ENCODE results near the gene IL16. TPM values are rescaled to one million over a fixed set of nuclear protein-coding genes. Genes with fewer than 3 reads are reported as not detected.

Gene IL16
- total and polyA plus RNA-seq, 2 donors (not counting 1 experiment from before 2014, with no cell fraction given): 181 to 287 TPM

DNA sequence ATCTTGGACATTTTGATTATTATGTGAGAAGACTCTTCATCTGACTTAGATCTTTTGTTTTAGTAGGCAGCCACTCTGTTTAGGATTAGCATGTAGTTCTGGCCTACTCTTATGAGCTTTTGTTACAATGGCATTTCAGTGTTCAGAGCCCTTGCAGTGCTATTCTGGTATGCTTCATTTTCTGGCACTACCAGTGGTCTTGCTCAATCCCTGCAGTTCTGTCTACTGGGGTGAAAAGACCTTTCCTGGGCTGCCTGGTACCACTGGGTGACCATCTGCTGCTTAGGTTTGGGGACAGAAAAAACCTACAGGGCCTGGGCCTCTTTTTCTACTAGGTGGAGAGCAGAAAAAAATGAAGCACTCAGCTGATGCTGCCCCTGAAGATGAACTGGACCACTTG is 42.5 kb downstream of the IL16 start:
- H3K36me3 ChIP-seq (replicated peaks in 1 of 2; ENCODE audit: control extremely low read depth in 1 of 2, control insufficient read depth in 1 of 2, extremely low read depth in 1 of 2, insufficient read depth in 2 of 2, low read length in 1 of 2): no peaks in the 10 kb centered on the region
- Mint-ChIP-seq H3K4me1 (no peaks in the 10 kb centered on the region), H3K27ac (no peak overlapping the region), H3K27me3 (no peaks in the 10 kb centered on the region), H3K9me3 (ENCODE audit: insufficient read depth) (peaks cover 4% of the 10 kb centered on the region), H3K4me3 (no peak overlapping the region)
- no peaks in the 10 kb centered on the region for H3K27me3 ChIP-seq (replicated peaks in 1 of 4; ENCODE audit: control extremely low read depth in 1 of 4, control insufficient read depth in 3 of 4, insufficient read depth in 4 of 4, low read length in 3 of 4)
- H3K9ac ChIP-seq (ENCODE audit: low read length): no peak overlapping the region
- ChIA-PET CTCF (no interaction called here), POLR2A (no interaction called here)
- no peak overlapping the region for H2AFZ ChIP-seq (ENCODE audit: insufficient read depth, low read depth, low read length, poor library complexity, severe bottlenecking)
- H3K9me3 ChIP-seq (ENCODE audit: control extremely low read depth in 1 of 3, control insufficient read depth in 2 of 3, insufficient read depth in 1 of 3, low read length in 2 of 3): peaks cover 0 to 15% (median 5%) of the 10 kb centered on the region in 3 donors
- TF ChIP-seq, protein P1, sequence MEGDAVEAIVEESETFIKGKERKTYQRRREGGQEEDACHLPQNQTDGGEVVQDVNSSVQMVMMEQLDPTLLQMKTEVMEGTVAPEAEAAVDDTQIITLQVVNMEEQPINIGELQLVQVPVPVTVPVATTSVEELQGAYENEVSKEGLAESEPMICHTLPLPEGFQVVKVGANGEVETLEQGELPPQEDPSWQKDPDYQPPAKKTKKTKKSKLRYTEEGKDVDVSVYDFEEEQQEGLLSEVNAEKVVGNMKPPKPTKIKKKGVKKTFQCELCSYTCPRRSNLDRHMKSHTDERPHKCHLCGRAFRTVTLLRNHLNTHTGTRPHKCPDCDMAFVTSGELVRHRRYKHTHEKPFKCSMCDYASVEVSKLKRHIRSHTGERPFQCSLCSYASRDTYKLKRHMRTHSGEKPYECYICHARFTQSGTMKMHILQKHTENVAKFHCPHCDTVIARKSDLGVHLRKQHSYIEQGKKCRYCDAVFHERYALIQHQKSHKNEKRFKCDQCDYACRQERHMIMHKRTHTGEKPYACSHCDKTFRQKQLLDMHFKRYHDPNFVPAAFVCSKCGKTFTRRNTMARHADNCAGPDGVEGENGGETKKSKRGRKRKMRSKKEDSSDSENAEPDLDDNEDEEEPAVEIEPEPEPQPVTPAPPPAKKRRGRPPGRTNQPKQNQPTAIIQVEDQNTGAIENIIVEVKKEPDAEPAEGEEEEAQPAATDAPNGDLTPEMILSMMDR (IDR thresholded peaks at IDR 0.05): no peak
- TF ChIP-seq EZH2 (IDR thresholded peaks at IDR 0.05; ENCODE audit: borderline replicate concordance, insufficient read depth, low read depth, low read length, poor library complexity, severe bottlenecking): no peak
- no peak for ATAC-seq (ENCODE audit: low read depth)
- intact Hi-C loops (cut with micrococcal nuclease): no loop called here
- H4K20me1 ChIP-seq (ENCODE audit: control insufficient read depth, insufficient read depth, low read length, poor library complexity, severe bottlenecking): no peaks in the 10 kb centered on the region
- H3K79me2 ChIP-seq (ENCODE audit: control insufficient read depth, insufficient read depth, low read length): no peaks in the 10 kb centered on the region
- no peak overlapping the region for H3K4me3 ChIP-seq (ENCODE audit: control extremely low read depth in 1 of 5, extremely low read depth in 1 of 5, insufficient read depth in 1 of 5, low read depth in 2 of 5, low read length in 4 of 5)
- H3K4me1 ChIP-seq (ENCODE audit: control insufficient read depth in 2 of 2, insufficient read depth in 2 of 2, low read length in 2 of 2): no peaks in the 10 kb centered on the region
- H3K4me2 ChIP-seq (replicated peaks; ENCODE audit: low read depth, low read length, poor library complexity, severe bottlenecking): no peak overlapping the region
- DNase-seq: no peak
- H3K27ac ChIP-seq (ENCODE audit: low read length in 2 of 2): no peak overlapping the region

DNA sequence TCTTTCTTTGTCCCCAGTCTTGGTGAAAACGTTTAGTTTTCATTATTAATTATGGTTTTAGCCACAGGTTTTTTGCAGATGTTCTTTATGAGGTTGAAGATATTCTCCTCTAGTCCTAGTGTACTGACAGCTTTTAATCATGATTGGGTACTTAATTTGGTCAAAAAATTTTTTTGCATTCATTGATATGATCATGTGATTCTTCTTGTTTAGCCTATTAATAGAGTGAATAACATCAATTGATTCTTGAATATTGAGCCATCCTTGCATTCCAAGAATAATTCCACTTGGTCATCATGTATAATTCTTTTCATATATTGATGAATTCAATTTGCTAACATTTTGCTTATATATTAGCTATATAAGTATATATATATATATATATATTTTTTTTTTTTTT is 46.1 kb downstream of the IL16 start:
- H3K36me3 ChIP-seq (replicated peaks in 1 of 2; ENCODE audit: control extremely low read depth in 1 of 2, control insufficient read depth in 1 of 2, extremely low read depth in 1 of 2, insufficient read depth in 2 of 2, low read length in 1 of 2): no peaks in the 10 kb centered on the region
- DNase-seq: no peak
- WGBS (ENCODE audit: insufficient coverage): no CpG with 5 or more reads among the region's 1 CpG
- H2AFZ ChIP-seq (ENCODE audit: insufficient read depth, low read depth, low read length, poor library complexity, severe bottlenecking): no peak overlapping the region
- peaks cover 0 to 2% (median 0%) of the 10 kb centered on the region in 4 experiments for H3K27me3 ChIP-seq (replicated peaks in 1 of 4; ENCODE audit: control extremely low read depth in 1 of 4, control insufficient read depth in 3 of 4, insufficient read depth in 4 of 4, low read length in 3 of 4)
- ChIA-PET CTCF (interaction anchor here (2.0 kb wide), 1 partner anchor 23 kb away, joined by 9 read pairs; no protein-coding TSS in a partner anchor), POLR2A (no interaction called here)
- no peak overlapping the region for H3K9ac ChIP-seq (ENCODE audit: low read length)
- no peaks in the 10 kb centered on the region for H3K79me2 ChIP-seq (ENCODE audit: control insufficient read depth, insufficient read depth, low read length)
- TF ChIP-seq EZH2 (IDR thresholded peaks at IDR 0.05; ENCODE audit: borderline replicate concordance, insufficient read depth, low read depth, low read length, poor library complexity, severe bottlenecking): no peak
- TF ChIP-seq, protein P1 (IDR thresholded peaks at IDR 0.05): no peak
- H3K27ac ChIP-seq (ENCODE audit: low read length in 2 of 2): no peak overlapping the region
- no peak overlapping the region for H3K27ac Mint-ChIP-seq
- no peaks in the 10 kb centered on the region for H4K20me1 ChIP-seq (ENCODE audit: control insufficient read depth, insufficient read depth, low read length, poor library complexity, severe bottlenecking)
- no peak overlapping the region for H3K4me3 Mint-ChIP-seq
- no peak overlapping the region for H3K4me2 ChIP-seq (replicated peaks; ENCODE audit: low read depth, low read length, poor library complexity, severe bottlenecking)
- no peaks in the 10 kb centered on the region for H3K4me1 Mint-ChIP-seq
- no peak for ATAC-seq (ENCODE audit: low read depth)
- H3K9me3 Mint-ChIP-seq (ENCODE audit: insufficient read depth): peaks cover 5% of the 10 kb centered on the region
- no peaks in the 10 kb centered on the region for H3K27me3 Mint-ChIP-seq
- H3K4me1 ChIP-seq (ENCODE audit: control insufficient read depth in 2 of 2, insufficient read depth in 2 of 2, low read length in 2 of 2): no peaks in the 10 kb centered on the region
- intact Hi-C loops (cut with micrococcal nuclease): no loop called here
- H3K4me3 ChIP-seq (ENCODE audit: control extremely low read depth in 1 of 5, extremely low read depth in 1 of 5, insufficient read depth in 1 of 5, low read depth in 2 of 5, low read length in 4 of 5): no peak overlapping the region
- H3K9me3 ChIP-seq (ENCODE audit: control extremely low read depth in 1 of 3, control insufficient read depth in 2 of 3, insufficient read depth in 1 of 3, low read length in 2 of 3): peaks cover 0 to 17% (median 5%) of the 10 kb centered on the region in 3 donors
